Astrocyte (in vitro differentiated cells and primary cell): ENCODE data around the gene STK36. TPM values are rescaled to one million over a fixed set of nuclear protein-coding genes. Genes with fewer than 3 reads are reported as not detected.

Experiments used
- DNase-seq: peaks from one replicate; pipeline ENCODE4 v3.0.0-alpha.2; 2010; ENCODE audit warnings: low read depth
- FAIRE-seq: peaks from 2 replicates; lab custom pipeline; 2011; peaks lifted over from hg19 to GRCh38; lab: Jason Lieb, UNC
- H2AFZ ChIP-seq: 2 replicates; pipeline ENCODE4 v1.6.0; 2012; ENCODE audit warnings: low read depth, low read length, inconsistent platforms
- H3K27ac ChIP-seq: 2 replicates; pipeline ENCODE4 v1.5.1; 2011; ENCODE audit warnings: low read depth, low read length, inconsistent platforms
- H3K27me3 ChIP-seq: 2 replicates; pipeline ENCODE4 v1.6.0; 2011; ENCODE audit warnings: low read length, inconsistent platforms; ENCODE audit not compliant: insufficient read depth
- H3K36me3 ChIP-seq: 2 replicates; pipeline ENCODE4 v1.5.1; 2011; ENCODE audit warnings: low read length, inconsistent platforms; ENCODE audit not compliant: insufficient read depth
- H3K4me1 ChIP-seq: 2 replicates; pipeline ENCODE4 v1.5.1; 2011; ENCODE audit warnings: low read length, inconsistent platforms; ENCODE audit not compliant: insufficient read depth
- H3K4me2 ChIP-seq: 2 replicates; pipeline ENCODE4 v1.6.0; 2012; ENCODE audit warnings: low read length, inconsistent platforms
- H3K4me3 ChIP-seq: 2 replicates; pipeline ENCODE4 v1.5.1; 2011; ENCODE audit warnings: low read depth, mild to moderate bottlenecking, low read length, inconsistent platforms; ENCODE audit not compliant: insufficient read depth
- H3K79me2 ChIP-seq: 2 replicates; pipeline ENCODE4 v1.6.0; 2012; ENCODE audit warnings: mild to moderate bottlenecking, low read length, inconsistent platforms; ENCODE audit not compliant: insufficient read depth
- H3K9ac ChIP-seq: 2 replicates; pipeline ENCODE4 v1.6.0; 2012; ENCODE audit warnings: mild to moderate bottlenecking, low read length, inconsistent platforms
- H3K9me3 ChIP-seq: 2 replicates; pipeline ENCODE4 v1.5.1; 2012; ENCODE audit warnings: low read depth, mild to moderate bottlenecking, low read length, inconsistent platforms; ENCODE audit not compliant: insufficient read depth
- H4K20me1 ChIP-seq: 2 replicates; pipeline ENCODE4 v1.6.0; 2012; ENCODE audit warnings: low read length, inconsistent platforms; ENCODE audit not compliant: insufficient read depth
- H3K27ac Mint-ChIP-seq: one replicate; pipeline ENCODE4 v1.8.0; 2021; ENCODE audit warnings: mild to moderate bottlenecking, mixed read lengths; ENCODE audit not compliant: unreplicated experiment
- H3K27me3 Mint-ChIP-seq: one replicate; pipeline ENCODE4 v1.8.0; 2021; ENCODE audit warnings: low read depth, mixed read lengths; ENCODE audit not compliant: unreplicated experiment
- H3K36me3 Mint-ChIP-seq: one replicate; pipeline ENCODE4 v1.8.0; 2021; ENCODE audit warnings: low read depth, mixed read lengths; ENCODE audit not compliant: unreplicated experiment
- H3K4me1 Mint-ChIP-seq: one replicate; pipeline ENCODE4 v1.8.0; 2021; ENCODE audit warnings: low read depth, mixed read lengths; ENCODE audit not compliant: unreplicated experiment
- H3K4me3 Mint-ChIP-seq: one replicate; pipeline ENCODE4 v1.8.0; 2021; ENCODE audit warnings: mild to moderate bottlenecking, moderate library complexity, mixed read lengths; ENCODE audit not compliant: unreplicated experiment
- H3K9me3 Mint-ChIP-seq: one replicate; pipeline ENCODE4 v1.8.0; 2021; ENCODE audit warnings: mild to moderate bottlenecking, mixed read lengths; ENCODE audit not compliant: unreplicated experiment
- EZH2 ChIP-seq: IDR thresholded peaks from 2 replicates; pipeline ENCODE4 v1.6.1; 2012; ENCODE audit warnings: mild to moderate bottlenecking, low read length, inconsistent platforms; ENCODE audit not compliant: insufficient read depth
- total RNA-seq: library from RNA; stranded (reverse); gene quantifications from 2 replicates; pipeline ENCODE4 v1.2.1, GENCODE V29; 2021
- TF ChIP-seq, protein P1 (sequence below): IDR thresholded peaks from 2 replicates; pipeline ENCODE4 v1.5.1; 2011; ENCODE audit warnings: low read depth, mild to moderate bottlenecking, inconsistent platforms, low read length, moderate library complexity; ENCODE audit not compliant: insufficient read depth

The STK36 gene
- total RNA-seq, 1 donor from 2014 or later: 42.6 TPM

DNA sequence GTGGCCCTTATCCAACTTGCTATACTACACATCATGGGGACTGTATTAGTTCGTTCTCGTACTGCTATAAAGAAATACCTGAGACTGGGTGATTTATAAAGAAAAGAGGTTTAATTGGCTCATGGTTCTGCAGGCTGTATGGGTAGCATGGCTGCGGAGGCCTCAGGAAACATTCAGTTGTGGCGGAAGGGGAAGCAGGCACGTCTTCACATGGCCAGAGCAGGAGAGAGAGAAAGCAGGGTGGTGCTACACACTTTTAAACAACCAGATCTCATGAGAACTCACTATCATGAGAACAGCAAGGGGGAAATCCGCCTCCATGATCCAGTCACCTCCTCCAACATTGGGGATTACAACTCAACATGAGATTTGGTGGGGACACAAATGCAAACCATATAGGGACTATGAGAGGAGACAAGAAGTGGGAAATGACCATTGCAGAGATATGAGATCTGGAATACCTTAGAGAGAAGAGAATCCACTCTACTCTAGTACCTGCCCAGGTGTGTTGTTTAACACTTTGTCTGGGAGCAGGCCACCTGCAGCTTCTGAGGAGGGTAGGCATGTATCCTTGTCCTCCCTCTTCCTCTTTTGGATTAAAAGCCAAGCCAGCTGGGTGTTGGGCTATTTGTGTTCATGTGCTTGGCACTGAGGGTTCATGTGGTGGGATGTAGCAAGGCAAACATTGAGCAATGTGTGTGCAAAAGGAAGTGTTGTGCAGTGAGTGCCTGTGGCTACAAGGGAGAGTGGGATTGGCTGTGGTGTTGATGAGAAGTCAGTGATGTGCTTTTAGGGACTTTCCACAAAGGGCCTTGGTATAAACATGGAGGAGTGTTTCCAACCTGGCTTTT is 61.5 kb downstream of the STK36 start:
- peaks cover 10% of the 10 kb centered on the region for H3K36me3 Mint-ChIP-seq
- TF ChIP-seq, protein P1, sequence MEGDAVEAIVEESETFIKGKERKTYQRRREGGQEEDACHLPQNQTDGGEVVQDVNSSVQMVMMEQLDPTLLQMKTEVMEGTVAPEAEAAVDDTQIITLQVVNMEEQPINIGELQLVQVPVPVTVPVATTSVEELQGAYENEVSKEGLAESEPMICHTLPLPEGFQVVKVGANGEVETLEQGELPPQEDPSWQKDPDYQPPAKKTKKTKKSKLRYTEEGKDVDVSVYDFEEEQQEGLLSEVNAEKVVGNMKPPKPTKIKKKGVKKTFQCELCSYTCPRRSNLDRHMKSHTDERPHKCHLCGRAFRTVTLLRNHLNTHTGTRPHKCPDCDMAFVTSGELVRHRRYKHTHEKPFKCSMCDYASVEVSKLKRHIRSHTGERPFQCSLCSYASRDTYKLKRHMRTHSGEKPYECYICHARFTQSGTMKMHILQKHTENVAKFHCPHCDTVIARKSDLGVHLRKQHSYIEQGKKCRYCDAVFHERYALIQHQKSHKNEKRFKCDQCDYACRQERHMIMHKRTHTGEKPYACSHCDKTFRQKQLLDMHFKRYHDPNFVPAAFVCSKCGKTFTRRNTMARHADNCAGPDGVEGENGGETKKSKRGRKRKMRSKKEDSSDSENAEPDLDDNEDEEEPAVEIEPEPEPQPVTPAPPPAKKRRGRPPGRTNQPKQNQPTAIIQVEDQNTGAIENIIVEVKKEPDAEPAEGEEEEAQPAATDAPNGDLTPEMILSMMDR: no peak
- TF ChIP-seq EZH2: no peak
- Histone ChIP-seq H3K27ac (no peak overlapping the region), H3K79me2 (peaks cover 59% of the 10 kb centered on the region), H3K4me1 (peaks cover 30% of the 10 kb centered on the region), H3K4me3 (no peak overlapping the region), H3K9me3 (no peaks in the 10 kb centered on the region), H3K27me3 (no peaks in the 10 kb centered on the region), H3K36me3 (peaks cover 10% of the 10 kb centered on the region), H3K4me2 (no peak overlapping the region), H3K9ac (no peak overlapping the region), H2AFZ (no peak overlapping the region), H4K20me1 (peaks cover 10% of the 10 kb centered on the region)
- H3K4me3 Mint-ChIP-seq: peak overlapping the region; percentile 69
- H3K27ac Mint-ChIP-seq: peak overlapping the region; percentile 95
- H3K27me3 Mint-ChIP-seq: no peaks in the 10 kb centered on the region
- peaks cover 32% of the 10 kb centered on the region for H3K4me1 Mint-ChIP-seq
- DNase-seq: peak; percentile 63
- FAIRE-seq: no peak
- no peaks in the 10 kb centered on the region for H3K9me3 Mint-ChIP-seq

DNA sequence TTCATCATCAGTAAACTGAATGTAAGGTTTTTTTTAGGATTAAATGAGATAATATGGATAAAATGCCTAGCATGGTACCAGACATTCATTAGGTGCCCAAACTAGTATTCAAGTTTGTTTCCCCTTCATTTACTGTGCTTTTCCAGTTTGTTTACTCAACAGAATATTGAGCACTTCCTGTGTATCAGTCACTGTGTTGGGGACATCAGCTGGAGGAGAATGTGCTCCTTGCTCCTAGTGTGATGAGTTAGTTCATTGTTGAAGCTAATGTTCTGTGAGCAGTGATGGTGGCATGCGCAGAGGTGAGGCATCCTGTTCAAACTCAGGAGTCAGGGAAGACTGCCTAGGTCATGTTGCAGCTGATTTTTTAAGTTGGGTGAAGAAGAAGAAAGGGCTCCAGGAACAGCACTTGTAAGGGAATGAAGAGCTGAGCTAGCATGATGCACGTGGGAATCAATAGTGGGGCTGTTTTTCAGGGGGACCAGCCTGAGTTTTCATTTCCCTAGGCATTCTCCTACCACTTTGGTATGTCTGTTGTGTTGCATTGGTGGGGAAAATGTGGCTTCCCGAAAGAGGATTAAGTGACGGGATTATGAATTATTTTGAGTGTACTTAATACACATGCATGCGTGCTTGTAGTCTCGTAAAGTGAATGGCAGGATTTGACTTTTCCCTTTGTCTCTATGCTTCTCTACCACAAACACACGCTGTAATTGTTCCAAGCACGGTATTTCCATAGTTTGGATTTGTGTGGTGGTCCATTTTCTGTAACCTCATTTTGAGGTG is 62.5 kb downstream of the STK36 start:
- Histone ChIP-seq H4K20me1 (peaks cover 10% of the 10 kb centered on the region), H3K4me1 (peaks cover 30% of the 10 kb centered on the region), H2AFZ (no peak overlapping the region), H3K9ac (no peak overlapping the region), H3K4me3 (no peak overlapping the region), H3K9me3 (no peaks in the 10 kb centered on the region), H3K27ac (no peak overlapping the region), H3K27me3 (no peaks in the 10 kb centered on the region), H3K79me2 (peaks cover 62% of the 10 kb centered on the region), H3K36me3 (peaks cover 15% of the 10 kb centered on the region), H3K4me2 (no peak overlapping the region)
- Mint-ChIP-seq H3K36me3 (peaks cover 13% of the 10 kb centered on the region), H3K4me1 (peaks cover 32% of the 10 kb centered on the region), H3K27me3 (no peaks in the 10 kb centered on the region), H3K4me3 (no peak overlapping the region), H3K27ac (peak overlapping the region; percentile 95), H3K9me3 (no peaks in the 10 kb centered on the region)
- DNase-seq (no peak), FAIRE-seq (no peak)
- TF ChIP-seq, protein P1: no peak
- TF ChIP-seq EZH2: no peak
